Measurements from ENCODE around the gene WNT10A.

The WNT10A gene

DNA sequence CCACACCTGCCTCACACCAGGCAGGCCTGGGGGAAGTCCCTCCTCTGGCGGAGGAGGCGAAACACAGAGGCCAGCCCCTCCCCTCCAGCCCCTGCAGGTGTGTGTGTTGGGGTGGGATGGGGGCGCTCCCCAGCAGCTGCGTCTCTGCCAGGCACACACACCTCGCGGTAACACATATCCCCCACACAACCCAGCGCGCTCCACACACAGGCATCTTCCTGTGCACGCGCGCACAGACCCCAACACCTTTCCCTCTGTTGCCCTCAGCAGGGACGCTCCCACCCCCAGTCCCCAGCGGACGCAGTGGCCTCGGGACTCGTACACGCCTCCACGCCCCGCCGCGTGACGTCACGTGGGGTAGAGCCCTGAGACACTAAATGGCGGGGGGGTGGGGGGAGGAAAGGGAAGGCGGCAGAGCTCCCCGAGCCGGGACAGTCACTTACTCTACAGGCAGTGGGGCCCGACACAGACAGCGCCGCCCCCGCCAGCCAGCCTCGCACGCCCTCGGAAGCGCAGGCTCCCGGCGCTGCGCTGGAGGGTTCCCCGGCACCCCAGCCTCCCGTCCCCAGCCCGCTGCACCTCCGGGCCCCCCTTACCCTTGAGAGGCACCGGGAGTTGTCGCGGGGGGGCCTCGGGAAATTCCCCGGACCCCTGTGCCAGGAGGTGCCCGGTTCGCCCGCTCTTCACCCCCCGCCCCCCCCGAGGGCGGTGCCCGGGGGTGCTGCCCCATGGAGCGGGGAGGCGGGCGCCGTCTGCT lies at the start of gene WNT10A:
Gene WNT10A, plus strand, starts transcription at position 751 of the 757 bp plus-strand sequence. CDS start 144 bp downstream, outside the sequence.
- in situ Hi-C loops (cut with MboI; ENCODE audit: low sequenced_read_pairs): no loop called here

GRCh38 chr2:218831378-218831990 lies 49.2 kb upstream of the WNT10A start, which contains the start of gene PRKAG3:
Gene PRKAG3 (minus strand): TSS chr2:218831803.
- in situ Hi-C loops (cut with MboI; ENCODE audit: low sequenced_read_pairs): no loop called here

- in situ Hi-C loops (cut with MboI; ENCODE audit: low sequenced_read_pairs): no loop called here
These were observed 48.6 kb upstream of the WNT10A start for GRCh38 chr2:218832081-218832480.

DNA sequence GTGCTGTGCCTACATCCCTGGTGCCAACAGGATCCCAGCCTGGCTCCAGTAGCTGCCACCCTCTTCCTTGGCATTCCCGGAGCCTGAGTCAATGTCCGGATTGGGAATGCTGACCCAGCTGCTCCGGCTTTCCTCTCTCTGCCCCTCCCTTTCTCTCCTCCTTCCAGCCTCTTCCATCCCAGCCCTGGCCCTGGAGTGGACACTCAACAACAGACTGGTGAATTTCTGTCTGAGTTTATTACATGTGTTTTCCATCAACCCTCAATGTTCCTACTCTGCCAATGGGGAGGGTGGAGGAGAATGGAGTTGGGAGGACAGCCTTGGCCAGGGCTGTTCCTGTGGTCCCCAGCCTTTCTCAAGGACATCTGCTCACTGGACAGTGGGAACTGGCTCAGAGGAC lies 48.1 kb upstream of the WNT10A start:
- in situ Hi-C loops (cut with MboI; ENCODE audit: low sequenced_read_pairs): no loop called here

GRCh38 chr2:218833023-218833609 lies 47.5 kb upstream of the WNT10A start:
- in situ Hi-C loops (cut with MboI; ENCODE audit: low sequenced_read_pairs): no loop called here

- in situ Hi-C loops (cut with MboI; ENCODE audit: low sequenced_read_pairs): no loop called here
These were observed 46.0 kb upstream of the WNT10A start for GRCh38 chr2:218834685-218835084.

DNA sequence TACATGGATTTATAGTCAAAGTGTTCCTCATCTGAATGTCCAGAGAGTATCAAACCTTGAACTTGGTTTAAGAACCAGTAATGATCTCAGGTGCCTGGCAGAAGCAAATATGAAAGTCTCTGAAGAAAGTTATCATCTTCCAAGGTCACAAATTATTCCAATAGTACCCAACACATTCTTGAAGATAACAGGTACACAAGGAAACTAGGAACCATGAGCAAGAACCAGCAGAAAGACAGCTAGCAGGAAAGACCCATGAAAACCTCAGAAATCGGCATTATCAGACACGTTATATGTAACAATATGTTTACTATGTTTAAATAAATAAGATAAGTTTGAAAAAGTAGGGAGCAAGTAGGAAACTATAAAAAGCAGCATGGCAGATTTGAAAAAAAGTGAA lies 43.2 kb upstream of the WNT10A start:
- in situ Hi-C loops (cut with MboI; ENCODE audit: low sequenced_read_pairs): no loop called here

DNA sequence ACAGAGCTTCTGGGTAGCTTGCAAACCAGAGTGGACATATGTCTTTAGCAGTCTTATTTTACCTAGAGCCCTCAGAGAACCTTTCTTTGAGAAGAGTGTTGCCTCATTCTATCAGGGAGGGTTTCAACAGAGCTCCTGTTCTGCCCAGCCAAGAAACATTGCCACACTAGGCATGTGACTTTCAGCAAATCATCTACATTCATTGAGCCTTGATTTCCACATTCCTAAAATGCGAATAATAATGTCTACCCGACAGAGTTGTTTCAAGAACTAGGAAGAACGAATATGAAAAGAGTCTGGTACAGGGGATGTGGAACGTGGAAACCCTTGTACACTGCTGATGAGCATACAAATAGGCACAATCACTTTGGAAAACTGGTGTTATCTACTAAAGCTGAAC lies 41.2 kb upstream of the WNT10A start:
- in situ Hi-C loops (cut with MboI; ENCODE audit: low sequenced_read_pairs): no loop called here

DNA sequence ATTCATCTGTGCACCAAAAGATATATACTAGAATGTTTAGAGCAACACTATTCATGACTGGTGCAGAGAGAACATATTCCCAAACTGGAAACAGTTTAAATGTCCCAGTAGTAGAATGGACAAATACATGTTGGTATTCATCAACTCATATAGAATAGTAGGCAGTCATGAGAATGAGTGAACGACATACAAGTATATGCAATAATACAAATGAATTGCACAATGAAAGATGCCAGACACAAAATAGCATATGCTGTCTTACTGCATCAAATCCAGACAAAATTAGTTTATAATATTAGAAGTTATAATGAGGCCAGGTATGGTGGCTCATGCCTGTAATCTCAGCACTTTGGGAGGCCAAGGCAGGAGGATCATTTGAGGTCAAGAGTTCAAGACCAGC lies 40.8 kb upstream of the WNT10A start:
- in situ Hi-C loops (cut with MboI; ENCODE audit: low sequenced_read_pairs): loop anchor here (10.0 kb wide), 1 partner anchor 115 kb away; no protein-coding TSS in a partner anchor

- in situ Hi-C loops (cut with MboI; ENCODE audit: low sequenced_read_pairs): loop anchor here (10.0 kb wide), 1 partner anchor 120 kb away; no protein-coding TSS in a partner anchor
These were observed 36.3 kb upstream of the WNT10A start for GRCh38 chr2:218844334-218844733.

- in situ Hi-C loops (cut with MboI; ENCODE audit: low sequenced_read_pairs): loop anchor here (10.0 kb wide), 1 partner anchor 122 kb away; no protein-coding TSS in a partner anchor
These were observed 33.7 kb upstream of the WNT10A start for GRCh38 chr2:218846963-218847362.

- in situ Hi-C loops (cut with MboI; ENCODE audit: low sequenced_read_pairs): loop anchor here (10.0 kb wide), 1 partner anchor 125 kb away; no protein-coding TSS in a partner anchor
These were observed 30.9 kb upstream of the WNT10A start for GRCh38 chr2:218849721-218850120.

GRCh38 chr2:218850796-218851195 lies 29.9 kb upstream of the WNT10A start:
- in situ Hi-C loops (cut with MboI; ENCODE audit: low sequenced_read_pairs): no loop called here

- in situ Hi-C loops (cut with MboI; ENCODE audit: low sequenced_read_pairs): no loop called here
These were observed 29.4 kb upstream of the WNT10A start for GRCh38 chr2:218851286-218851685.

- in situ Hi-C loops (cut with MboI; ENCODE audit: low sequenced_read_pairs): no loop called here
These were observed 27.6 kb upstream of the WNT10A start for GRCh38 chr2:218852911-218853667.

DNA sequence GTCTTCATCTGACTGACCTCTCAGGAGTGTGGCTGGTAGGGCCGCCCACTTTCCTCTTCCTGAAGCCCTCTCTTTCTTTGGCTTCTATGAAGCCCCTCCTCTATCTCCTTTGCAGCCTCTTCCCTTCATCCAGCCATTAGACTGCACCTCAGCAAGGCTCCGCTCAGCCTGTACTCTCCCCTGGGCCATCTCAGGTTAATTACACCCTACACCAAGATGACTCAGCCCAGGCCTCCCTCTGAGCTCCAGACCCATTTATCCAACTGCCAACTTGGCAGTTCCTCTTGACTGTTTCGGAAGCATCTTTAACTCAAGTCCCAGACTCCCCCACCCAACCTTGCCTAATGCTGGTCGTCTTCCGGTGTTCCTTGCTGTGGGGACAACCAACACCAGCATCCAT lies 26.9 kb upstream of the WNT10A start:
- in situ Hi-C loops (cut with MboI; ENCODE audit: low sequenced_read_pairs): no loop called here

- in situ Hi-C loops (cut with MboI; ENCODE audit: low sequenced_read_pairs): no loop called here
These were observed 25.8 kb upstream of the WNT10A start for GRCh38 chr2:218854860-218855259.

GRCh38 chr2:218855305-218856166 lies 25.1 kb upstream of the WNT10A start:
- in situ Hi-C loops (cut with MboI; ENCODE audit: low sequenced_read_pairs): no loop called here

- in situ Hi-C loops (cut with MboI; ENCODE audit: low sequenced_read_pairs): no loop called here
These were observed 24.3 kb upstream of the WNT10A start for GRCh38 chr2:218856167-218856895.

GRCh38 chr2:218856896-218857243 lies 23.8 kb upstream of the WNT10A start:
- in situ Hi-C loops (cut with MboI; ENCODE audit: low sequenced_read_pairs): no loop called here

Data from HL-60/S4 treated with phorbol 12-myristate 13-acetate at 8.2 ng/mL for 4 days and 3 days (cell line).